Measurements from ENCODE around the gene GBF1.

The GBF1 gene

GRCh38 chr10:102394801-102395399 is 149.6 kb downstream of the GBF1 start:
- DNase-seq (ENCODE audit: low spot score): peak; percentile 56

GRCh38 chr10:102395400-102396316 is 150.3 kb downstream of the GBF1 start, which contains the start of gene NFKB2:
NFKB2 (plus strand) TSS chr10:102395705; CDS start chr10:102395960, 255 bp downstream.
- DNase-seq (ENCODE audit: low spot score): peak; percentile 91

GRCh38 chr10:102396317-102396650 is 151.0 kb downstream of the GBF1 start:
- DNase-seq (ENCODE audit: low spot score): no peak

GRCh38 chr10:102396730-102397151 is 151.4 kb downstream of the GBF1 start:
- DNase-seq (ENCODE audit: low spot score): no peak

- no peak for DNase-seq (ENCODE audit: low spot score)
These were observed 152.2 kb downstream of the GBF1 start for GRCh38 chr10:102397222-102398171.

- DNase-seq (ENCODE audit: low spot score): no peak
These were observed 153.1 kb downstream of the GBF1 start for GRCh38 chr10:102398172-102399020.

GRCh38 chr10:102399217-102400021 is 154.1 kb downstream of the GBF1 start:
- peak; percentile 87 for DNase-seq (ENCODE audit: low spot score)

- no peak for DNase-seq (ENCODE audit: low spot score)
These were observed 154.7 kb downstream of the GBF1 start for GRCh38 chr10:102400076-102400475.

- no peak for DNase-seq (ENCODE audit: low spot score)
These were observed 155.4 kb downstream of the GBF1 start for GRCh38 chr10:102400598-102401341.

- DNase-seq (ENCODE audit: low spot score): no peak
These were observed 156.0 kb downstream of the GBF1 start for GRCh38 chr10:102401342-102401654.

- no peak for DNase-seq (ENCODE audit: low spot score)
These were observed 156.6 kb downstream of the GBF1 start for GRCh38 chr10:102401735-102402511.

- DNase-seq (ENCODE audit: low spot score): no peak
These were observed 157.2 kb downstream of the GBF1 start for GRCh38 chr10:102402512-102402896.

GRCh38 chr10:102403115-102403514 is 157.8 kb downstream of the GBF1 start:
- no peak for DNase-seq (ENCODE audit: low spot score)

GRCh38 chr10:102404361-102405107 is 159.2 kb downstream of the GBF1 start:
- no peak for DNase-seq (ENCODE audit: low spot score)

GRCh38 chr10:102405108-102405571 is 159.8 kb downstream of the GBF1 start:
- no peak for DNase-seq (ENCODE audit: low spot score)

- no peak for DNase-seq (ENCODE audit: low spot score)
These were observed 160.3 kb downstream of the GBF1 start for GRCh38 chr10:102405632-102406031.

- no peak for DNase-seq (ENCODE audit: low spot score)
These were observed 161.5 kb downstream of the GBF1 start for GRCh38 chr10:102406815-102407214.

- no peak for DNase-seq (ENCODE audit: low spot score)
These were observed 162.2 kb downstream of the GBF1 start for GRCh38 chr10:102407425-102408130.
